Breast epithelium (tissue), 4 donors: Measurements from ENCODE around the gene FSIP1. TPM values are rescaled to one million over a fixed set of nuclear protein-coding genes. Genes with fewer than 3 reads are reported as not detected.

Source experiments
- DNase-seq, 2 donors: peaks; one replicate each; pipeline ENCODE4 v3.0.0-alpha.2; 2019; ENCODE audit warnings: low spot score in 2 of 2
- H3K27ac ChIP-seq, 2 donors: fragments of 200-600 bp; sonication (generic) in 1 of 2; one replicate each; pipeline ENCODE4 v1.5.1; 2016 to 2019; ENCODE audit warnings: mild to moderate bottlenecking in 1 of 2
- H3K27me3 ChIP-seq, 2 donors: fragments of 200-600 bp; sonication (generic) in 1 of 2; one replicate each; pipeline versions ENCODE4 v1.5.1 to v1.6.0; 2017 to 2019; ENCODE audit warnings: control low read depth in 1 of 2, mild to moderate bottlenecking in 1 of 2
- H3K36me3 ChIP-seq: fragments of 200-600 bp; one replicate; pipeline ENCODE4 v1.5.1; 2019
- H3K4me1 ChIP-seq, 2 donors: fragments of 200-600 bp; sonication (generic); one replicate each; pipeline ENCODE4 v1.5.1; 2016 to 2019; ENCODE audit warnings: control low read depth in 1 of 2
- H3K4me3 ChIP-seq, 3 donors: fragments of 200-600 bp; sonication (generic); 1 replicate in 2 of 3; 2 replicates in 1 of 3; pipeline ENCODE4 v1.5.1; 2016 to 2019; ENCODE audit warnings: mild to moderate bottlenecking in 3 of 3, moderate library complexity in 2 of 3
- H3K9me3 ChIP-seq, 2 donors: fragments of 200-600 bp; sonication (generic) in 1 of 2; one replicate each; pipeline ENCODE4 v1.5.1; 2016 to 2019; ENCODE audit warnings: control low read depth in 1 of 2
- CTCF ChIP-seq, 3 donors: fragments of 450-650 bp; IDR thresholded peaks; one replicate each; pipeline ENCODE4 v1.5.1; 2016 to 2017; ENCODE audit warnings: antibody characterized with exemption in 3 of 3, mild to moderate bottlenecking in 3 of 3, moderate library complexity in 3 of 3
- POLR2A ChIP-seq: fragments of 450-650 bp; IDR thresholded peaks from one replicate; pipeline ENCODE4 v1.6.1; 2016; ENCODE audit warnings: antibody characterized with exemption, mild to moderate bottlenecking, moderate library complexity
- POLR2AphosphoS5 ChIP-seq, 3 donors: sonication (generic); formaldehyde crosslinking; IDR thresholded peaks; one replicate each; pipeline ENCODE4 v1.6.1; 2017; ENCODE audit warnings: antibody characterized with exemption in 3 of 3
- intact Hi-C: fragments of 100-400 bp; cut with DNase I; formaldehyde crosslinking; loops from one replicate; pipeline ENCODE4 v1.15.1; 2023; ENCODE audit warnings: low total_unique reads
- total RNA-seq, 3 donors: library from RNA; depleted of rRNA; stranded (reverse); fragments of >200 nt; gene quantifications; one replicate each; pipeline ENCODE4 v1.1.0, GENCODE V29; 2016

FSIP1 gene
- total RNA-seq, 3 donors from 2014 or later = 0.32 to 23.3 (median 16.2) TPM

GRCh38 chr15:39589815-39590644 is 192.6 kb downstream of the FSIP1 start:
- DNase-seq = no peak
- Histone ChIP-seq H3K9me3 (no peaks in the 10 kb centered on the region), H3K36me3 (peaks cover 4% of the 10 kb centered on the region), H3K4me1 (peaks cover 7 to 9% of the 10 kb centered on the region in 2 donors), H3K27ac (no peak overlapping the region), H3K4me3 (no peak overlapping the region), H3K27me3 (no peaks in the 10 kb centered on the region)
- TF ChIP-seq POLR2A = no peak
- TF ChIP-seq POLR2AphosphoS5 (IDR thresholded peaks at IDR 0.05) = no peak
- TF ChIP-seq CTCF (IDR thresholded peaks at IDR 0.05) = no peak
- intact Hi-C loops = loop anchor here (2.0 kb wide), 1 partner anchor 17 kb away; no protein-coding TSS in a partner anchor

- Histone ChIP-seq H3K4me3 (peak overlapping the region in 1 of 3 donors; percentile 88), H3K27ac (no peak overlapping the region), H3K9me3 (no peaks in the 10 kb centered on the region), H3K36me3 (peaks cover 4% of the 10 kb centered on the region), H3K4me1 (peaks cover 7 to 9% of the 10 kb centered on the region in 2 donors), H3K27me3 (no peaks in the 10 kb centered on the region)
- no peak for TF ChIP-seq CTCF (IDR thresholded peaks at IDR 0.05)
- no peak for TF ChIP-seq POLR2A
- TF ChIP-seq POLR2AphosphoS5 (IDR thresholded peaks at IDR 0.05) = no peak
- intact Hi-C loops = loop anchor here (2.0 kb wide), 1 partner anchor 17 kb away; no protein-coding TSS in a partner anchor
- no peak for DNase-seq
Observed at GRCh38 chr15:39589193-39589814, 193.3 kb downstream of the FSIP1 start.

GRCh38 chr15:39588531-39589192 is 194.0 kb downstream of the FSIP1 start:
- H3K36me3 ChIP-seq = peaks cover 4% of the 10 kb centered on the region
- intact Hi-C loops = loop anchor here (2.0 kb wide), 1 partner anchor 18 kb away; no protein-coding TSS in a partner anchor
- H3K4me1 ChIP-seq = peaks cover 7 to 9% of the 10 kb centered on the region in 2 donors
- H3K9me3 ChIP-seq = no peaks in the 10 kb centered on the region
- TF ChIP-seq CTCF (IDR thresholded peaks at IDR 0.05) = no peak
- no peak for TF ChIP-seq POLR2AphosphoS5 (IDR thresholded peaks at IDR 0.05)
- TF ChIP-seq POLR2A = no peak
- peak overlapping the region in 1 of 3 donors; percentile 88 for H3K4me3 ChIP-seq
- H3K27ac ChIP-seq = peak overlapping the region in 1 of 2 donors; percentile 57
- no peaks in the 10 kb centered on the region for H3K27me3 ChIP-seq
- DNase-seq = no peak

- Histone ChIP-seq H3K9me3 (no peaks in the 10 kb centered on the region), H3K36me3 (peaks cover 4% of the 10 kb centered on the region), H3K27me3 (no peaks in the 10 kb centered on the region), H3K4me3 (peak overlapping the region in 1 of 3 donors; percentile 88), H3K4me1 (peaks cover 7 to 9% of the 10 kb centered on the region in 2 donors), H3K27ac (peak overlapping the region in 1 of 2 donors; percentile 57)
- no peak for DNase-seq
- intact Hi-C loops = loop anchor here (2.0 kb wide), 1 partner anchor 19 kb away; no protein-coding TSS in a partner anchor
- TF ChIP-seq POLR2A = no peak
- TF ChIP-seq POLR2AphosphoS5 (IDR thresholded peaks at IDR 0.05) = peak in 1 of 3 donors; percentile 8
Observed at GRCh38 chr15:39587731-39588530, 194.7 kb downstream of the FSIP1 start.
